SK-N-SH treated with all-trans-retinoic acid at 6 μM for 48 hours (cell line): Measurements from ENCODE around the gene DUSP16.

Source experiments
- ATAC-seq: fragments of 200-7000 bp; cut with Tn5 transposase; 3 replicates; pipeline ENCODE4 v1.9.1; 2020; ENCODE audit warnings: mild to moderate bottlenecking, moderate library complexity
- ARNTL ChIP-seq: fragments of 450-650 bp; formaldehyde crosslinking; IDR thresholded peaks from 2 replicates; pipeline ENCODE4 v1.5.0; 2020; ENCODE audit warnings: low read depth, mild to moderate bottlenecking, moderate library complexity, borderline replicate concordance
- BACH2 ChIP-seq: fragments of 250-450 bp; sonication (Bioruptor Pico); IDR thresholded peaks from 2 replicates; pipeline ENCODE4 v1.9.0; 2021; ENCODE audit warnings: mild to moderate bottlenecking, borderline replicate concordance
- CREB5 ChIP-seq: fragments of 250-450 bp; sonication (Bioruptor Pico); IDR thresholded peaks from 2 replicates; pipeline ENCODE4 v1.5.1; 2020; ENCODE audit warnings: low read depth, mild to moderate bottlenecking, moderate library complexity
- CSDC2 ChIP-seq: fragments of 250-450 bp; sonication (Bioruptor Pico); IDR thresholded peaks from 2 replicates; pipeline ENCODE4 v1.5.0; 2020; ENCODE audit warnings: mild to moderate bottlenecking, moderate library complexity
- CSRNP3 ChIP-seq: fragments of 250-450 bp; sonication (Bioruptor Pico); IDR thresholded peaks from 2 replicates; pipeline ENCODE4 v1.5.1; 2021; ENCODE audit warnings: mild to moderate bottlenecking, moderate library complexity
- ESRRG ChIP-seq: fragments of 250-450 bp; sonication (Bioruptor Pico); IDR thresholded peaks from 2 replicates; pipeline ENCODE4 v1.6.1; 2021; ENCODE audit warnings: mild to moderate bottlenecking
- GLIS3 ChIP-seq: fragments of 250-450 bp; sonication (Bioruptor Pico); IDR thresholded peaks from 2 replicates; pipeline ENCODE4 v1.5.0; 2020; ENCODE audit warnings: mild to moderate bottlenecking, moderate library complexity
- OSR1 ChIP-seq: fragments of 250-450 bp; sonication (Bioruptor Pico); IDR thresholded peaks from 2 replicates; pipeline ENCODE4 v1.8.0; 2022; ENCODE audit warnings: moderate library complexity, mild to moderate bottlenecking, inconsistent platforms
- PATZ1 ChIP-seq: fragments of 250-450 bp; sonication (Bioruptor Pico); IDR thresholded peaks from 2 replicates; pipeline ENCODE4 v1.8.0; 2020; ENCODE audit warnings: mild to moderate bottlenecking, moderate library complexity, borderline replicate concordance
- POU6F1 ChIP-seq: fragments of 250-450 bp; sonication (Bioruptor Pico); IDR thresholded peaks from 2 replicates; pipeline ENCODE4 v1.8.0; 2021; ENCODE audit warnings: low read depth, mild to moderate bottlenecking, moderate library complexity, borderline replicate concordance
- RARB ChIP-seq: fragments of 250-450 bp; sonication (Bioruptor Pico); IDR thresholded peaks from 2 replicates; pipeline ENCODE4 v1.8.0; 2021; ENCODE audit warnings: mild to moderate bottlenecking, moderate library complexity
- SNAI2 ChIP-seq: fragments of 250-450 bp; sonication (Bioruptor Pico); IDR thresholded peaks from 2 replicates; pipeline ENCODE4 v1.5.0; 2020; ENCODE audit warnings: mild to moderate bottlenecking, moderate library complexity
- TCF4 ChIP-seq: fragments of 250-450 bp; sonication (Bioruptor Pico); IDR thresholded peaks from 2 replicates; pipeline ENCODE4 v1.8.0; 2021; ENCODE audit warnings: mild to moderate bottlenecking, moderate library complexity, borderline replicate concordance
- TOX ChIP-seq: fragments of 250-450 bp; sonication (Bioruptor Pico); IDR thresholded peaks from 2 replicates; pipeline ENCODE4 v1.8.0; 2021; ENCODE audit warnings: mild to moderate bottlenecking, moderate library complexity, borderline replicate concordance
- TSHZ2 ChIP-seq: fragments of 250-450 bp; sonication (Bioruptor Pico); IDR thresholded peaks from 2 replicates; pipeline ENCODE4 v1.5.0; 2020; ENCODE audit warnings: mild to moderate bottlenecking, moderate library complexity
- ZC3H10 ChIP-seq: fragments of 250-450 bp; sonication (Bioruptor Pico); IDR thresholded peaks from 2 replicates; pipeline ENCODE4 v1.5.1; 2021; ENCODE audit warnings: mild to moderate bottlenecking, moderate library complexity
- ZFP3 ChIP-seq: fragments of 250-450 bp; sonication (Bioruptor Pico); IDR thresholded peaks from 2 replicates; pipeline ENCODE4 v1.5.0; 2020; ENCODE audit warnings: mild to moderate bottlenecking, moderate library complexity
- ZFP30 ChIP-seq: fragments of 450-650 bp; formaldehyde crosslinking; IDR thresholded peaks from 2 replicates; pipeline ENCODE4 v1.5.0; 2022; ENCODE audit warnings: mild to moderate bottlenecking, moderate library complexity
- ZNF565 ChIP-seq: fragments of 450-650 bp; formaldehyde crosslinking; conservative IDR thresholded peaks from 2 replicates; pipeline ENCODE4 v1.5.0; 2020; ENCODE audit warnings: low read depth, mild to moderate bottlenecking, moderate library complexity
- ZNF8 ChIP-seq: fragments of 450-650 bp; formaldehyde crosslinking; IDR thresholded peaks from 2 replicates; pipeline ENCODE4 v1.5.0; 2020; ENCODE audit warnings: mild to moderate bottlenecking, moderate library complexity

Gene DUSP16

GRCh38 chr12:12439636-12440035, 123.0 kb downstream of the DUSP16 start:
- ATAC-seq: no peak

GRCh38 chr12:12436831-12437345, 125.8 kb downstream of the DUSP16 start:
- ATAC-seq: no peak
- TF ChIP-seq PATZ1 (no peak), SNAI2 (CRISPR knock-in tag) (no peak), ZFP30 (CRISPR knock-in tag) (no peak), TCF4 (no peak), ZNF8 (CRISPR knock-in tag) (no peak), TOX (CRISPR knock-in tag) (no peak), RARB (no peak), ESRRG (CRISPR knock-in tag) (no peak), CSRNP3 (CRISPR knock-in tag) (no peak), TSHZ2 (no peak), ZFP3 (CRISPR knock-in tag) (no peak), CREB5 (CRISPR knock-in tag) (no peak), ZNF565 (no peak), CSDC2 (CRISPR knock-in tag) (no peak), POU6F1 (CRISPR knock-in tag) (no peak), BACH2 (CRISPR knock-in tag) (no peak)
- TF ChIP-seq, all 23 proteins: peak for 0

More at GRCh38 chr12:12439636-12440035, 123.0 kb downstream of the DUSP16 start:
- no peak for TF ChIP-seq ARNTL (CRISPR knock-in tag)
- TF ChIP-seq TCF4: no peak
- TF ChIP-seq GLIS3 (CRISPR knock-in tag): no peak
- no peak for TF ChIP-seq RARB
- no peak for TF ChIP-seq ZC3H10 (CRISPR knock-in tag)
- no peak for TF ChIP-seq ZFP3 (CRISPR knock-in tag)
- no peak for TF ChIP-seq POU6F1 (CRISPR knock-in tag)
- no peak for TF ChIP-seq CREB5 (CRISPR knock-in tag)
- TF ChIP-seq OSR1: no peak
- no peak for TF ChIP-seq ZNF565
